ENCODE data around the gene TMEM218.

The TMEM218 gene

DNA sequence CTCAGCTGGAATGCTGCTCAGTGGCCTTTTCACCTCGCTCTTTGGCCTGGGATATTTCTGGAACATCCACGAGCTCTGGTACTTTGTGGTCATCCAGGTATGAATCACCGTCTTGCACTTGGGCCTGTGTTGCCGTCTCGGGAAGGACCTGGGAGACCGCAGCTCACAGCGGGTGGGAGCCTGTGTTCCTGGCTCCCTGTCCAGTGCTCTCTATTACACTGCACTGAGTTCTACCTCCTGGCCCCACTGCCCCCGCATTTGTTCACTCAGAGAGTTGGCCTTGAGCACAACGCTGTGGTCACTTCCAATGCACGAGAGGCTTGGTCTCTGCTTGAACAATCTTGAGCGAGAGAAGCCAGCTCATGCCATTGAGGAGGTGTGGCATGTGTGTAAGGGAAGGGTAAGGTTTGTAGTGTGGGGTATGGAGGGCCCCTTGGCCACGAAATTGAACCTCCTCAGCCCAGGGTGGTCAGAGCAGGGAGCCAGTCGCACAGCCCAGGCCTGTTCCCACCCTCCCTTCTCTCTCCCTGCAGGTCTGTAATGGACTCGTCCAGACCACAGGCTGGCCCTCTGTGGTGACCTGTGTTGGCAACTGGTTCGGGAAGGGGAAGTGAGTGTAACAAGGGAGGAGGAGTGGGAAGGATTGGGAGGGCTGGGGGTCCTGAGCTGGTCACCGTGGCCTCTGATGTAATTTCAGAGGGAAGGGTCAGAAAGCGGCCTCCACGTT lies 32.1 kb downstream of the TMEM218 start:
- TF ChIP-seq ZNF70 (CRISPR knock-in tag; IDR thresholded peaks at IDR 0.05): no peak
- TF ChIP-seq TCF4 (CRISPR knock-in tag; IDR thresholded peaks at IDR 0.05; ENCODE audit: borderline replicate concordance): no peak
- no peak for TF ChIP-seq ISL1 (CRISPR knock-in tag; IDR thresholded peaks at IDR 0.05)
- no peak for TF ChIP-seq BACH2 (CRISPR knock-in tag; IDR thresholded peaks at IDR 0.05; ENCODE audit: borderline replicate concordance)
- TF ChIP-seq TOX (CRISPR knock-in tag; IDR thresholded peaks at IDR 0.05; ENCODE audit: borderline replicate concordance): no peak
- no peak for TF ChIP-seq GLIS3 (CRISPR knock-in tag; IDR thresholded peaks at IDR 0.05)
- no peak for TF ChIP-seq ZFP30 (CRISPR knock-in tag; IDR thresholded peaks at IDR 0.05)
- TF ChIP-seq ESRRG (CRISPR knock-in tag; IDR thresholded peaks at IDR 0.05): no peak
- TF ChIP-seq RARB (CRISPR knock-in tag; IDR thresholded peaks at IDR 0.05): no peak
- TF ChIP-seq, protein P1, sequence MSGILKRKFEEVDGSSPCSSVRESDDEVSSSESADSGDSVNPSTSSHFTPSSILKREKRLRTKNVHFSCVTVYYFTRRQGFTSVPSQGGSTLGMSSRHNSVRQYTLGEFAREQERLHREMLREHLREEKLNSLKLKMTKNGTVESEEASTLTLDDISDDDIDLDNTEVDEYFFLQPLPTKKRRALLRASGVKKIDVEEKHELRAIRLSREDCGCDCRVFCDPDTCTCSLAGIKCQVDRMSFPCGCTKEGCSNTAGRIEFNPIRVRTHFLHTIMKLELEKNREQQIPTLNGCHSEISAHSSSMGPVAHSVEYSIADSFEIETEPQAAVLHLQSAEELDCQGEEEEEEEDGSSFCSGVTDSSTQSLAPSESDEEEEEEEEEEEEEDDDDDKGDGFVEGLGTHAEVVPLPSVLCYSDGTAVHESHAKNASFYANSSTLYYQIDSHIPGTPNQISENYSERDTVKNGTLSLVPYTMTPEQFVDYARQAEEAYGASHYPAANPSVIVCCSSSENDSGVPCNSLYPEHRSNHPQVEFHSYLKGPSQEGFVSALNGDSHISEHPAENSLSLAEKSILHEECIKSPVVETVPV (CRISPR knock-in tag; IDR thresholded peaks at IDR 0.05): no peak
- no peak for TF ChIP-seq ZC3H10 (CRISPR knock-in tag; IDR thresholded peaks at IDR 0.05)
- no peak for TF ChIP-seq ZFP3 (CRISPR knock-in tag; IDR thresholded peaks at IDR 0.05)
- TF ChIP-seq, protein P2, sequence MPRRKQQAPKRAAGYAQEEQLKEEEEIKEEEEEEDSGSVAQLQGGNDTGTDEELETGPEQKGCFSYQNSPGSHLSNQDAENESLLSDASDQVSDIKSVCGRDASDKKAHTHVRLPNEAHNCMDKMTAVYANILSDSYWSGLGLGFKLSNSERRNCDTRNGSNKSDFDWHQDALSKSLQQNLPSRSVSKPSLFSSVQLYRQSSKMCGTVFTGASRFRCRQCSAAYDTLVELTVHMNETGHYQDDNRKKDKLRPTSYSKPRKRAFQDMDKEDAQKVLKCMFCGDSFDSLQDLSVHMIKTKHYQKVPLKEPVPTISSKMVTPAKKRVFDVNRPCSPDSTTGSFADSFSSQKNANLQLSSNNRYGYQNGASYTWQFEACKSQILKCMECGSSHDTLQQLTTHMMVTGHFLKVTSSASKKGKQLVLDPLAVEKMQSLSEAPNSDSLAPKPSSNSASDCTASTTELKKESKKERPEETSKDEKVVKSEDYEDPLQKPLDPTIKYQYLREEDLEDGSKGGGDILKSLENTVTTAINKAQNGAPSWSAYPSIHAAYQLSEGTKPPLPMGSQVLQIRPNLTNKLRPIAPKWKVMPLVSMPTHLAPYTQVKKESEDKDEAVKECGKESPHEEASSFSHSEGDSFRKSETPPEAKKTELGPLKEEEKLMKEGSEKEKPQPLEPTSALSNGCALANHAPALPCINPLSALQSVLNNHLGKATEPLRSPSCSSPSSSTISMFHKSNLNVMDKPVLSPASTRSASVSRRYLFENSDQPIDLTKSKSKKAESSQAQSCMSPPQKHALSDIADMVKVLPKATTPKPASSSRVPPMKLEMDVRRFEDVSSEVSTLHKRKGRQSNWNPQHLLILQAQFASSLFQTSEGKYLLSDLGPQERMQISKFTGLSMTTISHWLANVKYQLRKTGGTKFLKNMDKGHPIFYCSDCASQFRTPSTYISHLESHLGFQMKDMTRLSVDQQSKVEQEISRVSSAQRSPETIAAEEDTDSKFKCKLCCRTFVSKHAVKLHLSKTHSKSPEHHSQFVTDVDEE (CRISPR knock-in tag; IDR thresholded peaks at IDR 0.05): no peak
- no peak for TF ChIP-seq CSDC2 (CRISPR knock-in tag; IDR thresholded peaks at IDR 0.05)
- no peak for TF ChIP-seq ZNF8 (CRISPR knock-in tag; IDR thresholded peaks at IDR 0.05)
- TF ChIP-seq SNAI2 (CRISPR knock-in tag; IDR thresholded peaks at IDR 0.05): no peak
- no peak for TF ChIP-seq PPARA (CRISPR knock-in tag; IDR thresholded peaks at IDR 0.05; ENCODE audit: borderline replicate concordance)
- TF ChIP-seq OSR1 (CRISPR knock-in tag; IDR thresholded peaks at IDR 0.05): no peak
- no peak for TF ChIP-seq ARNTL (CRISPR knock-in tag; IDR thresholded peaks at IDR 0.05; ENCODE audit: borderline replicate concordance, low read depth)
- TF ChIP-seq, protein P3, sequence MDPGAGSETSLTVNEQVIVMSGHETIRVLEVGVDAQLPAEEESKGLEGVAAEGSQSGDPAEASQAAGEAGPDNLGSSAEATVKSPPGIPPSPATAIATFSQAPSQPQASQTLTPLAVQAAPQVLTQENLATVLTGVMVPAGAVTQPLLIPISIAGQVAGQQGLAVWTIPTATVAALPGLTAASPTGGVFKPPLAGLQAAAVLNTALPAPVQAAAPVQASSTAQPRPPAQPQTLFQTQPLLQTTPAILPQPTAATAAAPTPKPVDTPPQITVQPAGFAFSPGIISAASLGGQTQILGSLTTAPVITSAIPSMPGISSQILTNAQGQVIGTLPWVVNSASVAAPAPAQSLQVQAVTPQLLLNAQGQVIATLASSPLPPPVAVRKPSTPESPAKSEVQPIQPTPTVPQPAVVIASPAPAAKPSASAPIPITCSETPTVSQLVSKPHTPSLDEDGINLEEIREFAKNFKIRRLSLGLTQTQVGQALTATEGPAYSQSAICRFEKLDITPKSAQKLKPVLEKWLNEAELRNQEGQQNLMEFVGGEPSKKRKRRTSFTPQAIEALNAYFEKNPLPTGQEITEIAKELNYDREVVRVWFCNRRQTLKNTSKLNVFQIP (CRISPR knock-in tag; IDR thresholded peaks at IDR 0.05; ENCODE audit: borderline replicate concordance, low read depth): no peak
- no peak for ATAC-seq

DNA sequence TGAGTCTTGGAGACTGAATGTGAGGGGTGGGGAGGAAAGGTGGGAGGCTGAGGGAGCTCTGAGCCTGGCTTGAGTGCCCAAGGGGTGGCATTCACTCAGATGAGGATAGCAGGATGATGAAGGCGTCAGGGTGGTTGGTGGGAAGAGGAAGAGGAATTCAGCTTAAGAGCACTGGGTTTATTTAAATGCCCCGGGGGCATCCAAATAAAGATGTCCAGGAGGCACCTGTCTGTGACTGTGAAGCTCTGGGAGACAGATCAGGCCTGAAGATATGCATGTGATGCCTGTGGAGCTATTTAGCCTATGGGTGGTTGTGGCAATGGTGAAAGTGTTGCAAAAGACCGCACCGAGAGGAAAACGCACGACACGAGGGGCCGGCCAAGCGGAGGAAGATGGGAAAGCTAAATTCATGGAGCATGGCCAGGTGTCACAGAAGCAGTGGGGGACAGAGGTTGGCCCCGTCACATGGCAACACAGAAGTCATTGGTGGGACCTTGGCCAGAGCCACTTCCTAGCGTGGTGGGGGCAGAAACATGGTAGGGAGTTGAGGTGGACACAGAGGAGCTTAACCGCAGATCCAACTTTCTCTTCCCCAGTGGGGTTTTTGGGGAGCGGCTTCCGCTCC lies 32.8 kb downstream of the TMEM218 start:
- no peak for ATAC-seq

More for the DNA sequence above, 32.8 kb downstream of the TMEM218 start:
- TF ChIP-seq CSDC2 (CRISPR knock-in tag; IDR thresholded peaks at IDR 0.05) (no peak), SNAI2 (CRISPR knock-in tag; IDR thresholded peaks at IDR 0.05) (no peak), ZFP30 (CRISPR knock-in tag; IDR thresholded peaks at IDR 0.05) (no peak), OSR1 (CRISPR knock-in tag; IDR thresholded peaks at IDR 0.05) (no peak), GLIS3 (CRISPR knock-in tag; IDR thresholded peaks at IDR 0.05) (no peak), TCF4 (CRISPR knock-in tag; IDR thresholded peaks at IDR 0.05; ENCODE audit: borderline replicate concordance) (no peak), ZNF70 (CRISPR knock-in tag; IDR thresholded peaks at IDR 0.05) (no peak), PPARA (CRISPR knock-in tag; IDR thresholded peaks at IDR 0.05; ENCODE audit: borderline replicate concordance) (no peak), ZNF565 (CRISPR knock-in tag; conservative IDR thresholded peaks at IDR 0.05; ENCODE audit: low read depth) (no peak), RARB (CRISPR knock-in tag; IDR thresholded peaks at IDR 0.05) (no peak), ISL1 (CRISPR knock-in tag; IDR thresholded peaks at IDR 0.05) (no peak)
- TF ChIP-seq, protein P4, sequence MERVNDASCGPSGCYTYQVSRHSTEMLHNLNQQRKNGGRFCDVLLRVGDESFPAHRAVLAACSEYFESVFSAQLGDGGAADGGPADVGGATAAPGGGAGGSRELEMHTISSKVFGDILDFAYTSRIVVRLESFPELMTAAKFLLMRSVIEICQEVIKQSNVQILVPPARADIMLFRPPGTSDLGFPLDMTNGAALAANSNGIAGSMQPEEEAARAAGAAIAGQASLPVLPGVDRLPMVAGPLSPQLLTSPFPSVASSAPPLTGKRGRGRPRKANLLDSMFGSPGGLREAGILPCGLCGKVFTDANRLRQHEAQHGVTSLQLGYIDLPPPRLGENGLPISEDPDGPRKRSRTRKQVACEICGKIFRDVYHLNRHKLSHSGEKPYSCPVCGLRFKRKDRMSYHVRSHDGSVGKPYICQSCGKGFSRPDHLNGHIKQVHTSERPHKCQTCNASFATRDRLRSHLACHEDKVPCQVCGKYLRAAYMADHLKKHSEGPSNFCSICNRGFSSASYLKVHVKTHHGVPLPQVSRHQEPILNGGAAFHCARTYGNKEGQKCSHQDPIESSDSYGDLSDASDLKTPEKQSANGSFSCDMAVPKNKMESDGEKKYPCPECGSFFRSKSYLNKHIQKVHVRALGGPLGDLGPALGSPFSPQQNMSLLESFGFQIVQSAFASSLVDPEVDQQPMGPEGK (CRISPR knock-in tag; IDR thresholded peaks at IDR 0.05; ENCODE audit: borderline replicate concordance): no peak
- TF ChIP-seq, protein P2 (CRISPR knock-in tag; IDR thresholded peaks at IDR 0.05): no peak
- TF ChIP-seq, protein P1 (CRISPR knock-in tag; IDR thresholded peaks at IDR 0.05): no peak

Measured in SK-N-SH treated with all-trans-retinoic acid at 6 μM for 48 hours (cell line).